Dendritic cell treated with granulocyte-macrophage colony-stimulating factor and Interleukin-4, amounts not matched to agents 40 ng/mL and 50 ng/mL, for 4 days (primary cell): ENCODE measurements around the gene COL4A1.
"Not testable (repeated sequence)": the region's sequence is repeated elsewhere in the genome, so short reads cannot be mapped to it uniquely, and the experiment has no call there.

Experiments used
- H3K27ac Mint-ChIP-seq: one replicate; pipeline ENCODE4 v1.8.0; 2022; ENCODE audit warnings: mild to moderate bottlenecking, mixed read lengths
- H3K27me3 Mint-ChIP-seq: one replicate; pipeline ENCODE4 v1.8.0; 2022; ENCODE audit warnings: mild to moderate bottlenecking, mixed read lengths
- H3K36me3 Mint-ChIP-seq: one replicate; pipeline ENCODE4 v1.8.0; 2022; ENCODE audit warnings: low read depth, mixed read lengths
- H3K4me1 Mint-ChIP-seq: one replicate; pipeline ENCODE4 v1.8.0; 2022; ENCODE audit warnings: low read depth, mixed read lengths
- H3K4me3 Mint-ChIP-seq: one replicate; pipeline ENCODE4 v1.8.0; 2022; ENCODE audit warnings: mild to moderate bottlenecking, moderate library complexity, mixed read lengths
- H3K9me3 Mint-ChIP-seq: one replicate; pipeline ENCODE4 v1.8.0; 2022; ENCODE audit warnings: mixed read lengths
- intact Hi-C: fragments of 100-400 bp; cut with micrococcal nuclease; formaldehyde crosslinking; loops from one replicate; pipeline ENCODE4 v1.15.0; 2022

Gene COL4A1

GRCh38 chr13:110313261-110313660, 6.3 kb upstream of the COL4A1 start:
- intact Hi-C loops, H3K4me3 Mint-ChIP-seq, H3K9me3 Mint-ChIP-seq, H3K36me3 Mint-ChIP-seq, H3K4me1 Mint-ChIP-seq, H3K27ac Mint-ChIP-seq: not testable (repeated sequence)
- peaks cover 58% of the 10 kb centered on the region for H3K27me3 Mint-ChIP-seq

- no peaks in the 10 kb centered on the region for H3K4me1 Mint-ChIP-seq
- no peak overlapping the region for H3K27ac Mint-ChIP-seq
- intact Hi-C loops = no loop called here
- peaks cover 64% of the 10 kb centered on the region for H3K27me3 Mint-ChIP-seq
- H3K36me3 Mint-ChIP-seq = no peaks in the 10 kb centered on the region
- H3K9me3 Mint-ChIP-seq = no peaks in the 10 kb centered on the region
- no peak overlapping the region for H3K4me3 Mint-ChIP-seq
Observed at GRCh38 chr13:110312339-110313031, 5.5 kb upstream of the COL4A1 start.

- H3K9me3 Mint-ChIP-seq = no peaks in the 10 kb centered on the region
- peaks cover 68% of the 10 kb centered on the region for H3K27me3 Mint-ChIP-seq
- H3K4me1 Mint-ChIP-seq = no peaks in the 10 kb centered on the region
- no peak overlapping the region for H3K27ac Mint-ChIP-seq
- intact Hi-C loops = no loop called here
- no peak overlapping the region for H3K4me3 Mint-ChIP-seq
- no peaks in the 10 kb centered on the region for H3K36me3 Mint-ChIP-seq
Observed at GRCh38 chr13:110311443-110312338, 4.7 kb upstream of the COL4A1 start.

GRCh38 chr13:110310541-110311442, 3.8 kb upstream of the COL4A1 start:
- intact Hi-C loops = no loop called here
- Mint-ChIP-seq H3K9me3 (no peaks in the 10 kb centered on the region), H3K36me3 (no peaks in the 10 kb centered on the region), H3K4me1 (no peaks in the 10 kb centered on the region), H3K27ac (no peak overlapping the region), H3K27me3 (peaks cover 76% of the 10 kb centered on the region), H3K4me3 (no peak overlapping the region)

- peaks cover 82% of the 10 kb centered on the region for H3K27me3 Mint-ChIP-seq
- H3K4me3 Mint-ChIP-seq = no peak overlapping the region
- intact Hi-C loops = no loop called here
- no peaks in the 10 kb centered on the region for H3K36me3 Mint-ChIP-seq
- H3K9me3 Mint-ChIP-seq = no peaks in the 10 kb centered on the region
- H3K4me1 Mint-ChIP-seq = no peaks in the 10 kb centered on the region
- no peak overlapping the region for H3K27ac Mint-ChIP-seq
Observed at GRCh38 chr13:110309661-110310524, 2.9 kb upstream of the COL4A1 start.

GRCh38 chr13:110308656-110309359, 1.9 kb upstream of the COL4A1 start:
- Mint-ChIP-seq H3K4me3 (no peak overlapping the region), H3K27ac (no peak overlapping the region), H3K27me3 (peaks cover 83% of the 10 kb centered on the region)

GRCh38 chr13:110307767-110308655, 1.1 kb upstream of the COL4A1 start:
- Mint-ChIP-seq H3K27me3 (peaks cover 88% of the 10 kb centered on the region), H3K4me3 (no peak overlapping the region)
- intact Hi-C loops = no loop called here

More at GRCh38 chr13:110308656-110309359, 1.9 kb upstream of the COL4A1 start:
- Mint-ChIP-seq H3K4me1 (no peaks in the 10 kb centered on the region), H3K9me3 (no peaks in the 10 kb centered on the region), H3K36me3 (no peaks in the 10 kb centered on the region)
- intact Hi-C loops = no loop called here

GRCh38 chr13:110306340-110306959, 507 bp downstream of the COL4A1 start:
- no peaks in the 10 kb centered on the region for H3K4me1 Mint-ChIP-seq
- intact Hi-C loops = no loop called here
- H3K27ac Mint-ChIP-seq = no peak overlapping the region
- peaks cover 83% of the 10 kb centered on the region for H3K27me3 Mint-ChIP-seq
- H3K9me3 Mint-ChIP-seq = no peaks in the 10 kb centered on the region
- no peaks in the 10 kb centered on the region for H3K36me3 Mint-ChIP-seq
- H3K4me3 Mint-ChIP-seq = no peak overlapping the region

More at GRCh38 chr13:110307767-110308655, 1.1 kb upstream of the COL4A1 start:
- Mint-ChIP-seq H3K9me3 (no peaks in the 10 kb centered on the region), H3K4me1 (no peaks in the 10 kb centered on the region), H3K36me3 (no peaks in the 10 kb centered on the region), H3K27ac (no peak overlapping the region)

- intact Hi-C loops = no loop called here
- Mint-ChIP-seq H3K4me1 (no peaks in the 10 kb centered on the region), H3K9me3 (no peaks in the 10 kb centered on the region), H3K27me3 (peaks cover 81% of the 10 kb centered on the region), H3K27ac (no peak overlapping the region), H3K36me3 (no peaks in the 10 kb centered on the region), H3K4me3 (no peak overlapping the region)
Observed at GRCh38 chr13:110305949-110306339, 1.0 kb downstream of the COL4A1 start.

- H3K4me1 Mint-ChIP-seq = no peaks in the 10 kb centered on the region
- H3K9me3 Mint-ChIP-seq = no peaks in the 10 kb centered on the region
- intact Hi-C loops = no loop called here
- H3K36me3 Mint-ChIP-seq = no peaks in the 10 kb centered on the region
- H3K4me3 Mint-ChIP-seq = no peak overlapping the region
- H3K27me3 Mint-ChIP-seq = peaks cover 77% of the 10 kb centered on the region
- H3K27ac Mint-ChIP-seq = no peak overlapping the region
Observed at GRCh38 chr13:110305544-110305943, 1.4 kb downstream of the COL4A1 start.

- H3K9me3 Mint-ChIP-seq = no peaks in the 10 kb centered on the region
- no peaks in the 10 kb centered on the region for H3K4me1 Mint-ChIP-seq
- no peak overlapping the region for H3K4me3 Mint-ChIP-seq
- H3K27me3 Mint-ChIP-seq = peaks cover 76% of the 10 kb centered on the region
- intact Hi-C loops = no loop called here
- H3K36me3 Mint-ChIP-seq = no peaks in the 10 kb centered on the region
- H3K27ac Mint-ChIP-seq = no peak overlapping the region
Observed at GRCh38 chr13:110305001-110305400, 2.0 kb downstream of the COL4A1 start.

GRCh38 chr13:110304256-110304655, 2.7 kb downstream of the COL4A1 start:
- no peaks in the 10 kb centered on the region for H3K36me3 Mint-ChIP-seq
- no peaks in the 10 kb centered on the region for H3K9me3 Mint-ChIP-seq
- intact Hi-C loops = no loop called here
- peaks cover 72% of the 10 kb centered on the region for H3K27me3 Mint-ChIP-seq
- no peak overlapping the region for H3K27ac Mint-ChIP-seq
- no peak overlapping the region for H3K4me3 Mint-ChIP-seq
- no peaks in the 10 kb centered on the region for H3K4me1 Mint-ChIP-seq
